GM23338 (cell line): ENCODE results near the gene SH2D3C.

ENCODE experiments used
- EZH2 ChIP-seq: fragments of 200-600 bp; sonication (generic); IDR thresholded peaks from one replicate; pipeline ENCODE4 v1.8.0; 2017; ENCODE audit warnings: antibody characterized with exemption, mild to moderate bottlenecking, low read depth; ENCODE audit not compliant: unreplicated experiment
- EZH2phosphoT487 ChIP-seq: fragments of 200-600 bp; sonication (generic); IDR thresholded peaks from one replicate; pipeline ENCODE4 v1.8.1; 2018; ENCODE audit warnings: antibody characterized with exemption; ENCODE audit not compliant: unreplicated experiment
- POLR2AphosphoS5 ChIP-seq: IDR thresholded peaks from 2 replicates; pipeline ENCODE4 v1.6.1; 2016; ENCODE audit warnings: antibody characterized with exemption, low read depth
- ZNF331 ChIP-seq: fragments of 250-450 bp; sonication (Bioruptor Pico); IDR thresholded peaks from 2 replicates; pipeline ENCODE4 v1.5.0; 2020; ENCODE audit warnings: low read depth, mild to moderate bottlenecking, moderate library complexity
- TF ChIP-seq, protein P1 (sequence below), 2 experiments: fragments of 200-600 bp in 1 of 2; sonication (generic) in 1 of 2; conservative IDR thresholded peaks; 2 replicates each; pipeline versions ENCODE4 v1.5.1 to v1.6.1; 2016 to 2017; ENCODE audit warnings: antibody characterized with exemption in 2 of 2, low read depth in 2 of 2, mild to moderate bottlenecking in 2 of 2, moderate library complexity in 1 of 2
- TF ChIP-seq, protein P2 (sequence below): IDR thresholded peaks from one replicate; pipeline ENCODE4 v1.6.1; 2018; ENCODE audit warnings: antibody characterized with exemption; ENCODE audit not compliant: unreplicated experiment

- TF ChIP-seq, protein P1, sequence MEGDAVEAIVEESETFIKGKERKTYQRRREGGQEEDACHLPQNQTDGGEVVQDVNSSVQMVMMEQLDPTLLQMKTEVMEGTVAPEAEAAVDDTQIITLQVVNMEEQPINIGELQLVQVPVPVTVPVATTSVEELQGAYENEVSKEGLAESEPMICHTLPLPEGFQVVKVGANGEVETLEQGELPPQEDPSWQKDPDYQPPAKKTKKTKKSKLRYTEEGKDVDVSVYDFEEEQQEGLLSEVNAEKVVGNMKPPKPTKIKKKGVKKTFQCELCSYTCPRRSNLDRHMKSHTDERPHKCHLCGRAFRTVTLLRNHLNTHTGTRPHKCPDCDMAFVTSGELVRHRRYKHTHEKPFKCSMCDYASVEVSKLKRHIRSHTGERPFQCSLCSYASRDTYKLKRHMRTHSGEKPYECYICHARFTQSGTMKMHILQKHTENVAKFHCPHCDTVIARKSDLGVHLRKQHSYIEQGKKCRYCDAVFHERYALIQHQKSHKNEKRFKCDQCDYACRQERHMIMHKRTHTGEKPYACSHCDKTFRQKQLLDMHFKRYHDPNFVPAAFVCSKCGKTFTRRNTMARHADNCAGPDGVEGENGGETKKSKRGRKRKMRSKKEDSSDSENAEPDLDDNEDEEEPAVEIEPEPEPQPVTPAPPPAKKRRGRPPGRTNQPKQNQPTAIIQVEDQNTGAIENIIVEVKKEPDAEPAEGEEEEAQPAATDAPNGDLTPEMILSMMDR (conservative IDR thresholded peaks at IDR 0.05; ENCODE audit: low read depth in 2 of 2): no peak
- TF ChIP-seq EZH2phosphoT487 (no peak), ZNF331 (CRISPR knock-in tag) (no peak), POLR2AphosphoS5 (no peak), EZH2 (no peak)
- TF ChIP-seq, protein P2, sequence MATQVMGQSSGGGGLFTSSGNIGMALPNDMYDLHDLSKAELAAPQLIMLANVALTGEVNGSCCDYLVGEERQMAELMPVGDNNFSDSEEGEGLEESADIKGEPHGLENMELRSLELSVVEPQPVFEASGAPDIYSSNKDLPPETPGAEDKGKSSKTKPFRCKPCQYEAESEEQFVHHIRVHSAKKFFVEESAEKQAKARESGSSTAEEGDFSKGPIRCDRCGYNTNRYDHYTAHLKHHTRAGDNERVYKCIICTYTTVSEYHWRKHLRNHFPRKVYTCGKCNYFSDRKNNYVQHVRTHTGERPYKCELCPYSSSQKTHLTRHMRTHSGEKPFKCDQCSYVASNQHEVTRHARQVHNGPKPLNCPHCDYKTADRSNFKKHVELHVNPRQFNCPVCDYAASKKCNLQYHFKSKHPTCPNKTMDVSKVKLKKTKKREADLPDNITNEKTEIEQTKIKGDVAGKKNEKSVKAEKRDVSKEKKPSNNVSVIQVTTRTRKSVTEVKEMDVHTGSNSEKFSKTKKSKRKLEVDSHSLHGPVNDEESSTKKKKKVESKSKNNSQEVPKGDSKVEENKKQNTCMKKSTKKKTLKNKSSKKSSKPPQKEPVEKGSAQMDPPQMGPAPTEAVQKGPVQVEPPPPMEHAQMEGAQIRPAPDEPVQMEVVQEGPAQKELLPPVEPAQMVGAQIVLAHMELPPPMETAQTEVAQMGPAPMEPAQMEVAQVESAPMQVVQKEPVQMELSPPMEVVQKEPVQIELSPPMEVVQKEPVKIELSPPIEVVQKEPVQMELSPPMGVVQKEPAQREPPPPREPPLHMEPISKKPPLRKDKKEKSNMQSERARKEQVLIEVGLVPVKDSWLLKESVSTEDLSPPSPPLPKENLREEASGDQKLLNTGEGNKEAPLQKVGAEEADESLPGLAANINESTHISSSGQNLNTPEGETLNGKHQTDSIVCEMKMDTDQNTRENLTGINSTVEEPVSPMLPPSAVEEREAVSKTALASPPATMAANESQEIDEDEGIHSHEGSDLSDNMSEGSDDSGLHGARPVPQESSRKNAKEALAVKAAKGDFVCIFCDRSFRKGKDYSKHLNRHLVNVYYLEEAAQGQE: no peak
Observed at GRCh38 chr9:127808347-127809001, 30.0 kb upstream of the SH2D3C start.
